Testis (tissue), 2 donors: Measurements from ENCODE around the gene MIS18BP1.

Experiments used
- CTCF ChIP-seq, 3 experiments: fragments of 450-650 bp in 2 of 3; fragments of 200-600 bp in 1 of 3; sonication (generic) in 1 of 3; IDR thresholded peaks; one replicate each; pipeline ENCODE4 v1.5.1; 2016 to 2019; ENCODE audit warnings: antibody characterized with exemption in 3 of 3, mild to moderate bottlenecking in 2 of 3, moderate library complexity in 1 of 3
- POLR2A ChIP-seq: fragments of 450-650 bp; IDR thresholded peaks from one replicate; pipeline ENCODE4 v1.6.1; 2017; ENCODE audit warnings: antibody characterized with exemption, mild to moderate bottlenecking, moderate library complexity

GRCh38 chr14:45169906-45170305, 83.1 kb downstream of the MIS18BP1 start:
- no peak for TF ChIP-seq CTCF (IDR thresholded peaks at IDR 0.05)
- no peak for TF ChIP-seq POLR2A
